HepG2 (cell line): Measurements from ENCODE around the gene PLEKHB2. TPM values are rescaled to one million over a fixed set of nuclear protein-coding genes. Genes with fewer than 3 reads are reported as not detected.

Source experiments
- DPF2 ChIP-seq: sonication (generic); formaldehyde crosslinking; IDR thresholded peaks from 2 replicates; pipeline ENCODE4 v1.4.0; 2020; ENCODE audit warnings: mild to moderate bottlenecking, low read depth, missing genetic modification reagents, borderline replicate concordance
- KAT7 ChIP-seq: IDR thresholded peaks from 2 replicates; pipeline ENCODE4 v1.6.1; 2018; ENCODE audit warnings: borderline replicate concordance, missing compliant biosample characterization
- LBX2 ChIP-seq: sonication (generic); formaldehyde crosslinking; IDR thresholded peaks from 2 replicates; pipeline ENCODE4 v1.5.0; 2020; ENCODE audit warnings: missing genetic modification reagents, mild to moderate bottlenecking, borderline replicate concordance
- MYC ChIP-seq: sonication (generic); formaldehyde crosslinking; IDR thresholded peaks from 2 replicates; pipeline ENCODE4 v1.9.0; 2021; ENCODE audit warnings: missing genetic modification reagents, borderline replicate concordance
- NR3C1 ChIP-seq: sonication (generic); formaldehyde crosslinking; IDR thresholded peaks from 2 replicates; pipeline ENCODE4 v1.4.0; 2020; ENCODE audit warnings: missing genetic modification reagents
- SRY ChIP-seq: sonication (generic); formaldehyde crosslinking; IDR thresholded peaks from 2 replicates; pipeline ENCODE4 v1.8.0; 2022; ENCODE audit warnings: mild to moderate bottlenecking, missing genetic modification reagents
- TEF ChIP-seq: sonication (generic); formaldehyde crosslinking; IDR thresholded peaks from 2 replicates; pipeline ENCODE4 v1.5.0; 2020; ENCODE audit warnings: missing genetic modification reagents
- TRIM22 ChIP-seq: fragments of 450-650 bp; IDR thresholded peaks from 2 replicates; pipeline ENCODE4 v1.6.1; 2017
- ZEB1 ChIP-seq: IDR thresholded peaks from 2 replicates; pipeline ENCODE4 v1.6.1; 2012; ENCODE audit warnings: mild to moderate bottlenecking, low read depth, inconsistent platforms; ENCODE audit not compliant: insufficient replicate concordance
- ZFP37 ChIP-seq: sonication (generic); formaldehyde crosslinking; IDR thresholded peaks from 2 replicates; pipeline ENCODE4 v1.4.0; 2020; ENCODE audit warnings: missing genetic modification reagents, borderline replicate concordance
- ZNF34 ChIP-seq: sonication (generic); formaldehyde crosslinking; IDR thresholded peaks from 2 replicates; pipeline ENCODE4 v1.4.0; 2020; ENCODE audit warnings: mild to moderate bottlenecking, missing genetic modification reagents, borderline replicate concordance
- ZNF407 ChIP-seq: sonication (generic); formaldehyde crosslinking; IDR thresholded peaks from one replicate; pipeline ENCODE4 v1.5.1; 2020; ENCODE audit warnings: mild to moderate bottlenecking, missing genetic modification reagents; ENCODE audit errors: not compliant biosample characterization
- ZNF501 ChIP-seq: sonication (generic); formaldehyde crosslinking; IDR thresholded peaks from 2 replicates; pipeline ENCODE4 v1.5.1; 2020; ENCODE audit warnings: mild to moderate bottlenecking, moderate library complexity, missing genetic modification reagents
- ZNF512 ChIP-seq: sonication (generic); formaldehyde crosslinking; IDR thresholded peaks from 2 replicates; pipeline ENCODE4 v1.4.0; 2020; ENCODE audit warnings: mild to moderate bottlenecking, missing genetic modification reagents
- ZNF572 ChIP-seq: sonication (generic); formaldehyde crosslinking; IDR thresholded peaks from 2 replicates; pipeline ENCODE4 v1.5.1; 2020; ENCODE audit warnings: mild to moderate bottlenecking, missing genetic modification reagents
- ZNF83 ChIP-seq: sonication (generic); formaldehyde crosslinking; IDR thresholded peaks from 2 replicates; pipeline ENCODE4 v1.4.0; 2020; ENCODE audit warnings: missing genetic modification reagents, mild to moderate bottlenecking, borderline replicate concordance
- ZNF891 ChIP-seq: sonication (generic); formaldehyde crosslinking; IDR thresholded peaks from 2 replicates; pipeline ENCODE4 v1.5.0; 2020; ENCODE audit warnings: mild to moderate bottlenecking, missing genetic modification reagents
- polyA plus RNA-seq, 8 experiments: library from polyadenylated mRNA; depleted of rRNA in 3 of 8; stranded (reverse) in 7 of 8; unstranded in 1 of 8; fragments of >200 nt; fragmentation: Illumina TruSeq in 4 of 8; extraction: Trizol in 4 of 8; gene quantifications; 2 replicates each; pipeline versions ENCODE4 v1.2.1 to v1.2.3, GENCODE V29; 2011 to 2016; ENCODE audit warnings: low read depth in 4 of 8, missing spikeins in 1 of 8, mixed read lengths in 1 of 8; ENCODE audit not compliant: insufficient read depth in 1 of 8
- total RNA-seq, 5 experiments: library from RNA; depleted of rRNA; stranded (reverse); fragments of >200 nt; fragmentation: Illumina TruSeq; extraction: Trizol; gene quantifications; 2 replicates each; pipeline ENCODE4 v1.2.3, GENCODE V29; 2016; ENCODE audit warnings: low read depth in 1 of 5

PLEKHB2 gene
- total and polyA plus RNA-seq, 2 of the 13 experiments (the other 11 are each of a cell fraction or from before 2014, with no cell fraction given): 73.0 to 78.9 TPM

- TF ChIP-seq ZNF407 (no peak), ZNF891 (0 out of 2 replicates have a peak, but pooled peaks have one; percentile 46), TRIM22 (no peak), ZNF501 (CRISPR knock-in tag) (no peak), NR3C1 (no peak), ZNF572 (CRISPR knock-in tag) (no peak), MYC (CRISPR knock-in tag) (peak; percentile 84), DPF2 (CRISPR knock-in tag) (no peak), ZNF83 (no peak), ZNF34 (CRISPR knock-in tag) (no peak), KAT7 (CRISPR knock-in tag) (no peak; the same call in 1 of the 2 replicates), ZEB1 (peak; percentile 3), ZNF512 (CRISPR knock-in tag) (no peak), SRY (CRISPR knock-in tag) (peak; percentile 85; the same call in 1 of the 2 replicates), ZFP37 (no peak), TEF (CRISPR knock-in tag) (no peak), LBX2 (CRISPR knock-in tag) (no peak)
Measured at GRCh38 chr2:131093006-131093695, 12.0 kb upstream of the PLEKHB2 start, which contains the start of gene FAM168B (continued).
